Measurements from ENCODE around the gene ATP8B3.

DNA sequence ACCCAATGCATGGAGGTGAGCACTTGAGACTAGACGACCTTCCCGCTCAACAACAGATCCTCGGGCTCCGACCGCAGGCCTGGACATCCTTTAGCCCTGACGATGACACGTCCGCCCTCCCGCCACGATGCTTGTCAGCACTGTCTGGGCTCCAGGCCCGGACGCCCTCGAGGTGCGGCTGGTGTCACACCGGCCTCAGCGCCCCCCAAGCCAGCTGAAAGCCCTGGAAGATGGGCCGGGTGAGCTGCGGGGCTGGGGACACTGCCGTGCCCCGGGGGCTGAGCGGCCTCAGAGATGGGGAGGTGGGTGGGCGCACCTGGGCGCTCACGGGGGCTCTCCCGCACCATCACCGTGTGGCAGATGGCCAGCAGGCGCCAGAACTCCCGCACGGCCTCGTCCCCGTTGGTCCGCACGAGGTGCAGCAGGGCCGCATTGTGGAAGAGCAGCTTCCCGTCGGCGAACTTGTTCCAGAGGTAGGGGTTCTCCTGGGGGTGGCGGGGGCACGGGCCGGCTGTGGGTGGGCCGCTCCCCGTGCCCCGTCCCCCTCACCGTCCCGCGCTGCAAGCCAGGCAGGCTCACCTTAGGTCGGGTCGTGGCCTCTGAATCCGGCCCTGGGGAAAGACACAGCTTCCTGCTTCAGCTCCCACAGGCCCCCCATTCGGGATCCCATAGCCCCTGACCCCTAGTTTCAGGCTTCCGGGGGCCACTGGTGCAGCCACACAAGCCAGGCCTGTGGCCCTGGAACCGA is 15.5 kb downstream of the ATP8B3 start:
- TF ChIP-seq MXI1 (IDR thresholded peaks at IDR 0.05; ENCODE audit: borderline replicate concordance, low read depth, low read length) (no peak), ZKSCAN8 (CRISPR knock-in tag; IDR thresholded peaks at IDR 0.05; ENCODE audit: borderline replicate concordance) (no peak), JUND (CRISPR knock-in tag; IDR thresholded peaks at IDR 0.05) (no peak), EZH2 (conservative IDR thresholded peaks at IDR 0.05; ENCODE audit: low read depth, low read length) (no peak), MAF1 (CRISPR knock-in tag; IDR thresholded peaks at IDR 0.05; ENCODE audit: borderline replicate concordance) (no peak)
- TF ChIP-seq, protein P1, sequence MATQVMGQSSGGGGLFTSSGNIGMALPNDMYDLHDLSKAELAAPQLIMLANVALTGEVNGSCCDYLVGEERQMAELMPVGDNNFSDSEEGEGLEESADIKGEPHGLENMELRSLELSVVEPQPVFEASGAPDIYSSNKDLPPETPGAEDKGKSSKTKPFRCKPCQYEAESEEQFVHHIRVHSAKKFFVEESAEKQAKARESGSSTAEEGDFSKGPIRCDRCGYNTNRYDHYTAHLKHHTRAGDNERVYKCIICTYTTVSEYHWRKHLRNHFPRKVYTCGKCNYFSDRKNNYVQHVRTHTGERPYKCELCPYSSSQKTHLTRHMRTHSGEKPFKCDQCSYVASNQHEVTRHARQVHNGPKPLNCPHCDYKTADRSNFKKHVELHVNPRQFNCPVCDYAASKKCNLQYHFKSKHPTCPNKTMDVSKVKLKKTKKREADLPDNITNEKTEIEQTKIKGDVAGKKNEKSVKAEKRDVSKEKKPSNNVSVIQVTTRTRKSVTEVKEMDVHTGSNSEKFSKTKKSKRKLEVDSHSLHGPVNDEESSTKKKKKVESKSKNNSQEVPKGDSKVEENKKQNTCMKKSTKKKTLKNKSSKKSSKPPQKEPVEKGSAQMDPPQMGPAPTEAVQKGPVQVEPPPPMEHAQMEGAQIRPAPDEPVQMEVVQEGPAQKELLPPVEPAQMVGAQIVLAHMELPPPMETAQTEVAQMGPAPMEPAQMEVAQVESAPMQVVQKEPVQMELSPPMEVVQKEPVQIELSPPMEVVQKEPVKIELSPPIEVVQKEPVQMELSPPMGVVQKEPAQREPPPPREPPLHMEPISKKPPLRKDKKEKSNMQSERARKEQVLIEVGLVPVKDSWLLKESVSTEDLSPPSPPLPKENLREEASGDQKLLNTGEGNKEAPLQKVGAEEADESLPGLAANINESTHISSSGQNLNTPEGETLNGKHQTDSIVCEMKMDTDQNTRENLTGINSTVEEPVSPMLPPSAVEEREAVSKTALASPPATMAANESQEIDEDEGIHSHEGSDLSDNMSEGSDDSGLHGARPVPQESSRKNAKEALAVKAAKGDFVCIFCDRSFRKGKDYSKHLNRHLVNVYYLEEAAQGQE (IDR thresholded peaks at IDR 0.05; ENCODE audit: borderline replicate concordance in 1 of 2, low read depth in 1 of 2, low read length in 2 of 2), result no peak
